Testis (tissue), 3 donors: ENCODE results near the gene G0S2. TPM values are rescaled to one million over a fixed set of nuclear protein-coding genes. Genes with fewer than 3 reads are reported as not detected.
A peak's percentile ranks its signal among the peaks of the same experiment; 100 is the strongest.

Experiments used
- DNase-seq: peaks from one replicate; pipeline ENCODE4 v3.0.0-alpha.2; 2019
- H3K27ac ChIP-seq, 2 donors: fragments of 200-600 bp; sonication (generic); one replicate each; pipeline ENCODE4 v1.5.1; 2019
- H3K27me3 ChIP-seq: fragments of 200-600 bp; sonication (generic); one replicate; pipeline ENCODE4 v1.5.1; 2019
- H3K36me3 ChIP-seq: fragments of 200-600 bp; sonication (generic); one replicate; pipeline ENCODE4 v1.5.1; 2017; ENCODE audit warnings: low read depth; ENCODE audit errors: missing control alignments
- H3K4me1 ChIP-seq: fragments of 200-600 bp; sonication (generic); one replicate; pipeline ENCODE4 v1.5.1; 2019
- H3K4me3 ChIP-seq, 2 donors: fragments of 200-600 bp; sonication (generic); one replicate each; pipeline ENCODE4 v1.5.1; 2017 to 2019
- H3K9me3 ChIP-seq: fragments of 200-600 bp; sonication (generic); one replicate; pipeline ENCODE4 v1.5.1; 2017
- POLR2A ChIP-seq: fragments of 450-650 bp; IDR thresholded peaks from one replicate; pipeline ENCODE4 v1.6.1; 2017; ENCODE audit warnings: antibody characterized with exemption, mild to moderate bottlenecking, moderate library complexity
- WGBS, 2 donors: methylation state at CpG; one replicate each; pipeline ENCODE4 v1.1.5; 2018; 5-methylcytosine and 5-hydroxymethylcytosine counted together
- intact Hi-C: fragments of 100-400 bp; cut with DNase I; formaldehyde crosslinking; loops from one replicate; pipeline ENCODE4 v1.15.1; 2023; ENCODE audit warnings: low total_unique reads
- polyA plus RNA-seq: library from polyadenylated mRNA; stranded (reverse); fragments of 350-450 nt; fragmentation: Illumina TruSeq; extraction: RNeasy Lipid Tissue Mini Kit (QIAGEN cat#74804); gene quantifications from one replicate; pipeline ENCODE4 v1.2.3, GENCODE V29; 2014; ENCODE audit warnings: low read depth, low replicate concordance; ENCODE audit not compliant: insufficient read depth
- total RNA-seq, 2 donors: library from RNA; depleted of rRNA; stranded (reverse); fragments of >200 nt; gene quantifications; one replicate each; pipeline ENCODE4 v1.2.3, GENCODE V29; 2016
- TF ChIP-seq, protein P1 (sequence below), 3 experiments: fragments of 450-650 bp in 2 of 3; fragments of 200-600 bp in 1 of 3; sonication (generic) in 1 of 3; IDR thresholded peaks; one replicate each; pipeline ENCODE4 v1.5.1; 2016 to 2019; ENCODE audit warnings: antibody characterized with exemption in 3 of 3, mild to moderate bottlenecking in 2 of 3, moderate library complexity in 1 of 3

The G0S2 gene
- total and polyA plus RNA-seq, 3 donors from 2014 or later = 59.1 to 84.1 (median 73.5) TPM

DNA sequence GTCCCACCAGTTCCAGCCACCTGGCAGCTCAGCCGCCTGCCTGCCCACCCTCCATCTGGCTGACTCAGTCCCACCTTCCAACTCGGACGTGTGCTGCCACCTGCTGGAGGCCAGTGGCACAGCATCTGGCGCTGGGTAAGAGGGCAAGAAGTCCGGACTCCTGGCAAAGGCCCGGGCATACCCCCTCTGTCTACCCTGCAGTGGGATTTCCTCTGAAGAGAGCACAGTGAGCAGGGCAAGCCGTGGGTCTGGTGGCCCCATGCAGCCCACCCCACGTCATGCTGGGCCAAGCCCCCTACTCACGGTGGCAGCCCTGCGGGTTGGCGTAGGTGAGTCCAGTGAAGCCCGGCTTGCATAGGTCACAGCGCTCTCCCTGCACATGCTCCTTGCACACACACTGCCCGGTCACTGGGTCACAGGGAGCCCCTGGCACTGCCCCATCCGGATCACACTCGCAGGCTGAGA, 47.4 kb upstream of the G0S2 start:
- intact Hi-C loops = no loop called here
- 46 to 47% methylated on average over 4 to 16 of the region's 16 CpGs for WGBS, 2 donors
- DNase-seq = peak; percentile 86

DNA sequence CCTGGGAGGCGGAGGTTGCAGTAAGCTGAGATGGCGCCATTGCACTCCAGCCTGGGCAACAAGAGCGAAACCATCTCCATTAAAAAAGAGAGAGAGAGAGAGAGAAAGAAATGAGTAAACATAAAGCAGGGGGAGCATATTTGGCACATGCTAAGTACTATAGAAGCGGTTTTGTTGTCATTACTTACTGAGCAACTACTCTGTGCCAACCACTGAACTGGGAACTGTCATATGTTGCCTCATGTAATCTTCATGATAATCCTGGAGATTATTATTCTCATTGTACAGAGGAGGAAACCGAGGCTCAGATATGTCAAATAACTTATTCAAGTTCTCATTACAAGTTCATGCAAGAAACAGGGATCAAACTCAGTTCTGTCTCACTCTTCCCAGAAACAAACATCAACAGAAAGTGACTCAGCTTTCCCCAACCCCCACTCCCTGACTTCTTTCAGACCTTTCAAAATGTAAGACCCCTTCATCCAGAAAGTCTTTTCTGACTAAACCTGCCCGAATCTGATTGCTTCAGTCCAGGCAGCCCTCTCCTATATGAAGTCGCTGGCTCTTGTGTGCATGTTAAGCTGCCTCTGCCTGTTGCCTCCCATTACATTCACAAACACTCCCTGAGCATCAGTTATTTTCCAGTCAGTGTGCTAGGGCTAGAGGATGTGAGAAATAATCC, 46.5 kb upstream of the G0S2 start:
- H3K4me1 ChIP-seq = no peaks in the 10 kb centered on the region
- DNase-seq = no peak
- no peaks in the 10 kb centered on the region for H3K27me3 ChIP-seq
- no peak overlapping the region for H3K27ac ChIP-seq
- H3K4me3 ChIP-seq = no peak overlapping the region
- no peak for TF ChIP-seq POLR2A
- TF ChIP-seq, protein P1, sequence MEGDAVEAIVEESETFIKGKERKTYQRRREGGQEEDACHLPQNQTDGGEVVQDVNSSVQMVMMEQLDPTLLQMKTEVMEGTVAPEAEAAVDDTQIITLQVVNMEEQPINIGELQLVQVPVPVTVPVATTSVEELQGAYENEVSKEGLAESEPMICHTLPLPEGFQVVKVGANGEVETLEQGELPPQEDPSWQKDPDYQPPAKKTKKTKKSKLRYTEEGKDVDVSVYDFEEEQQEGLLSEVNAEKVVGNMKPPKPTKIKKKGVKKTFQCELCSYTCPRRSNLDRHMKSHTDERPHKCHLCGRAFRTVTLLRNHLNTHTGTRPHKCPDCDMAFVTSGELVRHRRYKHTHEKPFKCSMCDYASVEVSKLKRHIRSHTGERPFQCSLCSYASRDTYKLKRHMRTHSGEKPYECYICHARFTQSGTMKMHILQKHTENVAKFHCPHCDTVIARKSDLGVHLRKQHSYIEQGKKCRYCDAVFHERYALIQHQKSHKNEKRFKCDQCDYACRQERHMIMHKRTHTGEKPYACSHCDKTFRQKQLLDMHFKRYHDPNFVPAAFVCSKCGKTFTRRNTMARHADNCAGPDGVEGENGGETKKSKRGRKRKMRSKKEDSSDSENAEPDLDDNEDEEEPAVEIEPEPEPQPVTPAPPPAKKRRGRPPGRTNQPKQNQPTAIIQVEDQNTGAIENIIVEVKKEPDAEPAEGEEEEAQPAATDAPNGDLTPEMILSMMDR (IDR thresholded peaks at IDR 0.05) = no peak
- intact Hi-C loops = no loop called here
- no peaks in the 10 kb centered on the region for H3K36me3 ChIP-seq
- H3K9me3 ChIP-seq = no peaks in the 10 kb centered on the region
- 87 to 96% methylated on average over 7 of the region's 7 CpGs for WGBS, 2 donors

More for the DNA sequence above, 47.4 kb upstream of the G0S2 start:
- Histone ChIP-seq H3K9me3 (no peaks in the 10 kb centered on the region), H3K27me3 (no peaks in the 10 kb centered on the region), H3K4me1 (no peaks in the 10 kb centered on the region), H3K27ac (no peak overlapping the region), H3K36me3 (no peaks in the 10 kb centered on the region), H3K4me3 (no peak overlapping the region)
- no peak for TF ChIP-seq POLR2A
- TF ChIP-seq, protein P1 (IDR thresholded peaks at IDR 0.05) = peak; percentile 91 to 97 (median 93)

DNA sequence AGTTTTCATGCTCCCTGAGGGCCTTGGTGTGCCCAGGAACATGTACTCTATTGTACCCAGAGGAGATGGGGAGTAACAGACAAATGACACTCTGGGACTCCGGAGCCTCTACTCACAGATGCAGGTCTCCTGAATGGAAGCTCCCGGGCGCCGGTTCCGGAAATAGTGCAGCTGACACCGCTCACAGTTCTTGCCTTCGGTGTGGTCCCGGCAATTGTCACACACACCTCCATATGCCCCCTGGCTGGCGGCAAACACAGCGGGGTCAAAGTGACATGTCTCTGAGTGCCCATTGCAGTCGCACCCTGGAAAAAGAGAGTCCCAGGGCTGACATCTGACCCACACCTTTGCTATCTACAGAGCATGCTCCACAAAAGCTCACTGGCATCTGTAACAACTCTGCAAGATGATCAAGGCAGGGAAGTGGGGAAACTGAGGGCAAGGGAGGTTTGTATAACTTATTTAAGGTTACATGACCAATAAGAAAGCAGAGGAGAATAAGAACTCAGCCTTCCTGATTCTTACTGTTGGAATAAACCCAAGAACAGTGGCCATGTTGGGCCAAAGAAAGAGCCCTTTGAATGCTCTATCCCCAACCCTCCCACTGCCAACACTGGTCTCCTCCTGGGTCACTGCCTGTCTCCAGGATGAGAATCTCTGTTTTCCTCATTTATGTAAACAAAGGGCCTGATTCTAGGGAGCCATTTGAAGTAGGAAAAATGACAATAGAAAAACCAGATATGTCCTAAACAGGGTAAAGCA, 45.4 kb upstream of the G0S2 start:
- no peak for TF ChIP-seq POLR2A
- TF ChIP-seq, protein P1 (IDR thresholded peaks at IDR 0.05) = no peak
- Histone ChIP-seq H3K27ac (no peak overlapping the region), H3K9me3 (no peaks in the 10 kb centered on the region), H3K36me3 (no peaks in the 10 kb centered on the region), H3K4me1 (no peaks in the 10 kb centered on the region), H3K4me3 (no peak overlapping the region), H3K27me3 (no peaks in the 10 kb centered on the region)
- 96 to 99% methylated on average over 10 to 11 of the region's 11 CpGs for WGBS, 2 donors
- intact Hi-C loops = no loop called here
- no peak for DNase-seq

DNA sequence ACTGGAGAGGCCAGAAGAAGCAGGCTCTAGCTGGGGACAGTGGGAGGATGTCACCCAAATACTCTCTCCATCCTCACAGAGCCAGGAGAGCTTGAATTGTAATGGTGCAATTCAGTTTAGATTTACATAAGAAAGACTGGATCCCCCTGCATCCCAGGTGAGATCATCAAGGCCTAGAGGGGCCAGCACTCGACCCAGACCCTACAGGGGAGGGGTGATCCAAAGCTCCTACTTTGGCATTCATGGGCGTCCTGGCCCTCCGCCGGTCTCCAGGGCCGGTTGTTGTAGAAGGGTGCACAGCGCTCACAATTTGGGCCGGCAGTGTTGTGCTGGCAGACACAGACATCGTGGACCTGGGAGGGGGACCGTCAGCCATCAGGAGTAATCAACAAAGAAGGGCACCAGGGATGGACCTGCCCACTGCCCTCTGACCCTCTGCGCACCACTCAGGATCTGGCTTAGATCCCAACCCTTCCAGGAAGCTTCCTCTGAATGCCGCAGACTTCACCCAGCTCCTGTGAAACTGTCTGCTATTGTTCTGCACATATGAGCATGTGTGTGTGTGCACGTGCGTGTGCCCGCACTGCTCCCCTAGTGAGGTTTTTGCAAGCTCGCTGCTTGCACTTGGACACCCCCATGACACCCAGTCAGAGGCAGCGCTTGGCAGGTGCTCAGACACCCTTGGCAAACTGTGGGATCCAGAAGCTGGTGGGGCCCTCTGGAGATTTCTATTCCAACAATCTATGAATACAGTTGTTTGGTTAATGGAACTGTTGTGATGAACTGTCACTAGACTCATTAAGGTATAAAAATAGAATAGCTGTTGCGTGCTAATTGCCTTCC, 44.6 kb upstream of the G0S2 start:
- no peak overlapping the region for H3K4me3 ChIP-seq
- no peak for DNase-seq
- no peaks in the 10 kb centered on the region for H3K9me3 ChIP-seq
- H3K4me1 ChIP-seq = no peaks in the 10 kb centered on the region
- intact Hi-C loops = no loop called here
- no peaks in the 10 kb centered on the region for H3K27me3 ChIP-seq
- H3K27ac ChIP-seq = no peak overlapping the region
- 74 to 75% methylated on average over 15 to 17 of the region's 17 CpGs for WGBS, 2 donors
- TF ChIP-seq, protein P1 (IDR thresholded peaks at IDR 0.05) = no peak
- TF ChIP-seq POLR2A = no peak
- H3K36me3 ChIP-seq = no peaks in the 10 kb centered on the region
